ENCODE measurements around the gene TEX261. TPM values are rescaled to one million over a fixed set of nuclear protein-coding genes. Genes with fewer than 3 reads are reported as not detected.
A peak's percentile ranks its signal among the peaks of the same experiment; 100 is the strongest.

TEX261 gene
- total RNA-seq, 3 donors from 2014 or later, result 78.6 to 89.6 (median 79.5) TPM

GRCh38 chr2:70991142-70991541 is 3.5 kb downstream of the TEX261 start:
- H3K4me1 Mint-ChIP-seq (ENCODE audit: low read depth), result peaks cover 24% of the 10 kb centered on the region
- no peaks in the 10 kb centered on the region for H3K27me3 Mint-ChIP-seq (ENCODE audit: low read depth)
- H3K4me3 Mint-ChIP-seq, result no peak overlapping the region
- ATAC-seq, result no peak
- H3K36me3 Mint-ChIP-seq (ENCODE audit: insufficient read depth), result peaks cover 31% of the 10 kb centered on the region
- H3K9me3 Mint-ChIP-seq, result no peaks in the 10 kb centered on the region
- DNase-seq, result no peak

- Mint-ChIP-seq H3K9me3 (no peaks in the 10 kb centered on the region), H3K4me3 (no peak overlapping the region), H3K27me3 (ENCODE audit: low read depth) (no peaks in the 10 kb centered on the region), H3K36me3 (ENCODE audit: insufficient read depth) (peaks cover 37% of the 10 kb centered on the region), H3K4me1 (ENCODE audit: low read depth) (peaks cover 21% of the 10 kb centered on the region)
- DNase-seq (no peak), ATAC-seq (no peak)
These were observed 4.5 kb downstream of the TEX261 start for GRCh38 chr2:70990216-70990615.

GRCh38 chr2:70988726-70989648 is 5.7 kb downstream of the TEX261 start:
- DNase-seq (no peak), ATAC-seq (no peak)
- Mint-ChIP-seq H3K4me1 (ENCODE audit: low read depth) (peaks cover 26% of the 10 kb centered on the region), H3K36me3 (ENCODE audit: insufficient read depth) (peaks cover 37% of the 10 kb centered on the region), H3K9me3 (no peaks in the 10 kb centered on the region), H3K4me3 (no peak overlapping the region), H3K27me3 (ENCODE audit: low read depth) (no peaks in the 10 kb centered on the region)

GRCh38 chr2:70988151-70988550 is 6.5 kb downstream of the TEX261 start:
- ATAC-seq (no peak), DNase-seq (no peak)
- Mint-ChIP-seq H3K9me3 (no peaks in the 10 kb centered on the region), H3K36me3 (ENCODE audit: insufficient read depth) (peaks cover 37% of the 10 kb centered on the region), H3K27me3 (ENCODE audit: low read depth) (no peaks in the 10 kb centered on the region), H3K4me3 (no peak overlapping the region), H3K4me1 (ENCODE audit: low read depth) (peaks cover 19% of the 10 kb centered on the region)

- peaks cover 13% of the 10 kb centered on the region for H3K4me1 Mint-ChIP-seq (ENCODE audit: low read depth)
- DNase-seq (no peak), ATAC-seq (no peak)
- no peaks in the 10 kb centered on the region for H3K27me3 Mint-ChIP-seq (ENCODE audit: low read depth)
- peaks cover 33% of the 10 kb centered on the region for H3K36me3 Mint-ChIP-seq (ENCODE audit: insufficient read depth)
- H3K9me3 Mint-ChIP-seq, result no peaks in the 10 kb centered on the region
- no peak overlapping the region for H3K4me3 Mint-ChIP-seq
These were observed 7.3 kb downstream of the TEX261 start for GRCh38 chr2:70987386-70987785.

- Mint-ChIP-seq H3K4me3 (no peak overlapping the region), H3K27me3 (ENCODE audit: low read depth) (no peaks in the 10 kb centered on the region), H3K9me3 (no peaks in the 10 kb centered on the region), H3K4me1 (ENCODE audit: low read depth) (peaks cover 11% of the 10 kb centered on the region), H3K36me3 (ENCODE audit: insufficient read depth) (peaks cover 31% of the 10 kb centered on the region)
- ATAC-seq (no peak), DNase-seq (no peak)
These were observed 8.0 kb downstream of the TEX261 start for GRCh38 chr2:70986499-70987189.

- H3K4me3 Mint-ChIP-seq, result no peak overlapping the region
- peaks cover 9% of the 10 kb centered on the region for H3K4me1 Mint-ChIP-seq (ENCODE audit: low read depth)
- H3K36me3 Mint-ChIP-seq (ENCODE audit: insufficient read depth), result peaks cover 29% of the 10 kb centered on the region
- DNase-seq, result no peak
- H3K27me3 Mint-ChIP-seq (ENCODE audit: low read depth), result no peaks in the 10 kb centered on the region
- ATAC-seq, result no peak
- H3K9me3 Mint-ChIP-seq, result no peaks in the 10 kb centered on the region
These were observed 8.7 kb downstream of the TEX261 start for GRCh38 chr2:70985956-70986355.

- peaks cover 29% of the 10 kb centered on the region for H3K36me3 Mint-ChIP-seq (ENCODE audit: insufficient read depth)
- H3K27me3 Mint-ChIP-seq (ENCODE audit: low read depth), result no peaks in the 10 kb centered on the region
- no peak for ATAC-seq
- peaks cover 9% of the 10 kb centered on the region for H3K4me1 Mint-ChIP-seq (ENCODE audit: low read depth)
- DNase-seq, result no peak
- no peak overlapping the region for H3K4me3 Mint-ChIP-seq
- no peaks in the 10 kb centered on the region for H3K9me3 Mint-ChIP-seq
These were observed 9.4 kb downstream of the TEX261 start for GRCh38 chr2:70985283-70985688.

- Mint-ChIP-seq H3K27me3 (ENCODE audit: low read depth) (no peaks in the 10 kb centered on the region), H3K36me3 (ENCODE audit: insufficient read depth) (peaks cover 29% of the 10 kb centered on the region), H3K4me1 (ENCODE audit: low read depth) (peaks cover 9% of the 10 kb centered on the region), H3K9me3 (no peaks in the 10 kb centered on the region), H3K4me3 (no peak overlapping the region)
- ATAC-seq (peak; percentile 99), DNase-seq (peak; percentile 81)
These were observed 9.9 kb downstream of the TEX261 start for GRCh38 chr2:70984576-70985282.

- H3K27me3 Mint-ChIP-seq (ENCODE audit: low read depth), result no peaks in the 10 kb centered on the region
- peaks cover 27% of the 10 kb centered on the region for H3K36me3 Mint-ChIP-seq (ENCODE audit: insufficient read depth)
- peaks cover 9% of the 10 kb centered on the region for H3K4me1 Mint-ChIP-seq (ENCODE audit: low read depth)
- no peaks in the 10 kb centered on the region for H3K9me3 Mint-ChIP-seq
- DNase-seq (no peak), ATAC-seq (no peak)
- no peak overlapping the region for H3K4me3 Mint-ChIP-seq
These were observed 10.5 kb downstream of the TEX261 start for GRCh38 chr2:70984228-70984575.

GRCh38 chr2:70983506-70984227 is 11.0 kb downstream of the TEX261 start:
- DNase-seq (no peak), ATAC-seq (no peak)
- H3K4me1 Mint-ChIP-seq (ENCODE audit: low read depth), result peaks cover 9% of the 10 kb centered on the region
- peaks cover 24% of the 10 kb centered on the region for H3K36me3 Mint-ChIP-seq (ENCODE audit: insufficient read depth)
- no peak overlapping the region for H3K4me3 Mint-ChIP-seq
- no peaks in the 10 kb centered on the region for H3K9me3 Mint-ChIP-seq
- H3K27me3 Mint-ChIP-seq (ENCODE audit: low read depth), result no peaks in the 10 kb centered on the region

GRCh38 chr2:70982971-70983370 is 11.7 kb downstream of the TEX261 start:
- Mint-ChIP-seq H3K4me1 (ENCODE audit: low read depth) (peaks cover 12% of the 10 kb centered on the region), H3K4me3 (no peak overlapping the region), H3K9me3 (no peaks in the 10 kb centered on the region), H3K27me3 (ENCODE audit: low read depth) (no peaks in the 10 kb centered on the region), H3K36me3 (ENCODE audit: insufficient read depth) (peaks cover 21% of the 10 kb centered on the region)
- no peak for DNase-seq
- ATAC-seq, result no peak

GRCh38 chr2:70981866-70982810 is 12.5 kb downstream of the TEX261 start:
- no peaks in the 10 kb centered on the region for H3K9me3 Mint-ChIP-seq
- H3K4me3 Mint-ChIP-seq, result no peak overlapping the region
- no peak for DNase-seq
- H3K27me3 Mint-ChIP-seq (ENCODE audit: low read depth), result no peaks in the 10 kb centered on the region
- peaks cover 15% of the 10 kb centered on the region for H3K36me3 Mint-ChIP-seq (ENCODE audit: insufficient read depth)
- peaks cover 18% of the 10 kb centered on the region for H3K4me1 Mint-ChIP-seq (ENCODE audit: low read depth)
- ATAC-seq, result no peak

All from activated T-cell treated with anti-CD3 and anti-CD28 coated beads, Interleukin-2, amount 50 U/mL, for 4 hours (primary cell).